KMS-11 (cell line): ENCODE measurements around the gene ISG20.

Experiments
- H2AFZ ChIP-seq: fragments of 200-600 bp; sonication (generic); 2 replicates; pipeline ENCODE4 v1.6.1; 2016; ENCODE audit warnings: antibody characterized with exemption, mixed run types, low read depth
- H3K27ac ChIP-seq: fragments of 200-600 bp; sonication (generic); 2 replicates; pipeline ENCODE4 v1.6.1; 2016; ENCODE audit warnings: mild to moderate bottlenecking, mixed run types
- H3K27me3 ChIP-seq: fragments of 200-600 bp; sonication (generic); 2 replicates; pipeline ENCODE4 v1.6.1; 2017; ENCODE audit warnings: mild to moderate bottlenecking, low read depth, mixed run types, moderate library complexity; ENCODE audit not compliant: insufficient read depth
- H3K36me3 ChIP-seq: fragments of 200-600 bp; sonication (generic); 2 replicates; pipeline ENCODE4 v1.6.1; 2017; ENCODE audit warnings: mild to moderate bottlenecking, mixed run types; ENCODE audit not compliant: insufficient read depth
- H3K4me1 ChIP-seq: fragments of 200-600 bp; sonication (generic); 2 replicates; pipeline ENCODE4 v1.6.1; 2016; ENCODE audit warnings: mild to moderate bottlenecking, low read depth, mixed run types; ENCODE audit not compliant: poor library complexity, severe bottlenecking
- H3K4me2 ChIP-seq: fragments of 200-600 bp; sonication (generic); 2 replicates; pipeline ENCODE4 v1.7.0; 2016; ENCODE audit warnings: mild to moderate bottlenecking, mixed run types
- H3K4me3 ChIP-seq: fragments of 200-600 bp; sonication (generic); IDR thresholded peaks from 2 replicates; pipeline ENCODE4 v1.6.1; 2017; ENCODE audit warnings: low read depth, low read length, mixed read lengths; ENCODE audit not compliant: insufficient read depth
- H3K79me2 ChIP-seq: fragments of 200-600 bp; sonication (generic); 2 replicates; pipeline ENCODE4 v1.6.1; 2016; ENCODE audit warnings: low read depth, mixed run types; ENCODE audit not compliant: insufficient read depth
- H3K9ac ChIP-seq: fragments of 200-600 bp; sonication (generic); 2 replicates; pipeline ENCODE4 v1.6.1; 2016; ENCODE audit warnings: mild to moderate bottlenecking, mixed run types
- H4K20me1 ChIP-seq: fragments of 200-600 bp; sonication (generic); 2 replicates; pipeline ENCODE4 v1.6.1; 2016; ENCODE audit warnings: mild to moderate bottlenecking, mixed run types; ENCODE audit not compliant: insufficient read depth
- TF ChIP-seq, protein P1 (sequence below): fragments of 200-600 bp; sonication (generic); conservative IDR thresholded peaks from 2 replicates; pipeline ENCODE4 v1.6.1; 2017; ENCODE audit warnings: low read depth, mild to moderate bottlenecking, antibody characterized with exemption, low read length, moderate library complexity, mixed read lengths

ISG20 gene

DNA sequence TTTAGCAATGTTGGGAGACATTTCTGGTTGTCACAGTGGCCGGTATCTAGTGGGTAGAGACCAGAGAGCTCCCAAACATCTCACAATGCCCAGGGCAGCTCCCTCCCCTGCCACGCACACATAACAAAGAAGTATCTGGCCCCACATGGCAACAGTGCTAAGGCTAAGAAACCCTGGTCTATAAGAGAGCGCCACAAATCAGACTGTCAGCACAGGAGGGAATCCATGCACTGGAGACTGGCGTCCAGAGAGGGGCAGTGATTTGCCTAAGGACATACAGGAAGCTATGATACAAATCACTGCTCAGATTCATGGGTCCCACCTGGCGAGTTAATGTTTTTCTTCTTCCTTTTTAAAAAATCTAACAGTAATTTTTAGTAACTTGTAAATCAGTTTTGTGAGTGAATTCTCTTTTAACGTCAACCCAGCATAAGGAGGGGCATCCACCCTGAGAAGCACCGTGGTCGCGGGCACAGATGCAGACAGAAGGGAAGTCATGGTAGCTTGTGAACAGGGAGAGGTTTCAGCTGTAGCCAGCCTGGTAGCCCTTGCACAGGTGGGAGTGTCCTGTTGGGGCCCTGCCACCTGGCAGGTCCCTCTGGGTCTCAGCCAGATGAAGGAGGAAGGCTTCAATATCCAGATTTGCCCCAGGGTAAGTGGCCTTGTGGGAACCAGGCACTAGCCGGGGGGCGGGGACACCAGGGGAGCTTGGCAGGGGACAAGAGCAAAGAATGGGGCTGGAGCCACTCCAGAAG lies 8.7 kb downstream of the ISG20 start:
- Histone ChIP-seq H3K4me1 (no peaks in the 10 kb centered on the region), H4K20me1 (no peaks in the 10 kb centered on the region), H3K27ac (no peak overlapping the region), H3K4me3 (no peak overlapping the region), H3K36me3 (no peaks in the 10 kb centered on the region), H3K4me2 (no peak overlapping the region), H3K79me2 (no peaks in the 10 kb centered on the region), H3K9ac (no peak overlapping the region), H3K27me3 (no peaks in the 10 kb centered on the region), H2AFZ (no peak overlapping the region)
- TF ChIP-seq, protein P1, sequence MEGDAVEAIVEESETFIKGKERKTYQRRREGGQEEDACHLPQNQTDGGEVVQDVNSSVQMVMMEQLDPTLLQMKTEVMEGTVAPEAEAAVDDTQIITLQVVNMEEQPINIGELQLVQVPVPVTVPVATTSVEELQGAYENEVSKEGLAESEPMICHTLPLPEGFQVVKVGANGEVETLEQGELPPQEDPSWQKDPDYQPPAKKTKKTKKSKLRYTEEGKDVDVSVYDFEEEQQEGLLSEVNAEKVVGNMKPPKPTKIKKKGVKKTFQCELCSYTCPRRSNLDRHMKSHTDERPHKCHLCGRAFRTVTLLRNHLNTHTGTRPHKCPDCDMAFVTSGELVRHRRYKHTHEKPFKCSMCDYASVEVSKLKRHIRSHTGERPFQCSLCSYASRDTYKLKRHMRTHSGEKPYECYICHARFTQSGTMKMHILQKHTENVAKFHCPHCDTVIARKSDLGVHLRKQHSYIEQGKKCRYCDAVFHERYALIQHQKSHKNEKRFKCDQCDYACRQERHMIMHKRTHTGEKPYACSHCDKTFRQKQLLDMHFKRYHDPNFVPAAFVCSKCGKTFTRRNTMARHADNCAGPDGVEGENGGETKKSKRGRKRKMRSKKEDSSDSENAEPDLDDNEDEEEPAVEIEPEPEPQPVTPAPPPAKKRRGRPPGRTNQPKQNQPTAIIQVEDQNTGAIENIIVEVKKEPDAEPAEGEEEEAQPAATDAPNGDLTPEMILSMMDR: no peak

DNA sequence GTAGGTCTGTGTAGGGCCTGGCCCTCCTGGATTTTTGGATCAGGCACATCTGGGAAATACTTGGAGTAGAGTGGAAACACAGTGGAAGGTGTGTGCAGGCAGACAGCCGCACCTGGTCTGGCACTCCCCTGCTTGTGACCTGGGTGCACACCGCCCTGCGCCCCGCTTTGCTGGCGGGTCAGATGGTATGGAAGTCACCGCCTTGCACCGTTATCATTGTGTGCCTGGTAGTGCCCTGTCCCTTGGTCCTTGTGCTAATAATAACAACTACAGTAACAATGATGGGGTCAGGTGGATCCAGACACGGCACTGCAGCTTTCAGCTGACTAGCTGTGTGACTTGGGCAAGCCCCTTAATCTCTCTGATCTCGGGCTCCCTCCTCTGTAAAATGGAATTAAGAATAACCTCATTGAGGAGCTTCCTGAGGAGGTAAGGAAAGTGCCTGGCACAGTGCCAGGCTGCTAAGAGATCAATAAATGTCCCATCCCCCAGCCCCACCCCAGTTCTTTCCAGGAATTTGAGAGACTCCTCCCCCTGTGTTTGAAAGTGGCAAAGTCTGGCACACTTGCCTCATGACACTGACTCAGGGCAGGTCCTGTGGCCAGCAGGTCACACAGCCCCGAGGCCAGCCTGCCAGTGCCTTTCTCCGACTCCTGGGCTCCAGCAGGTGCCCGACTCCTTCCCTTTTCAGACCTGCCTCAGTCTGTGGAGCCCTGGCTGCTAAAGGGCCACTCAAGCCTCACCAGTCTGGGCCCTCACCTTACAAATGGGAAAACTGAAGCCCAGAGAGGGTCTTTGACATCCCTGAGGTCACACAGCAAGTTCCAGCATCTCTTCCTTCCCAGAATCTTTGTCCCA lies 9.8 kb downstream of the ISG20 start:
- TF ChIP-seq, protein P1: no peak
- H3K36me3 ChIP-seq: no peaks in the 10 kb centered on the region
- no peak overlapping the region for H3K9ac ChIP-seq
- no peaks in the 10 kb centered on the region for H3K4me1 ChIP-seq
- H3K27me3 ChIP-seq: no peaks in the 10 kb centered on the region
- H3K27ac ChIP-seq: no peak overlapping the region
- H4K20me1 ChIP-seq: no peaks in the 10 kb centered on the region
- H3K4me3 ChIP-seq: no peak overlapping the region
- H3K4me2 ChIP-seq: no peak overlapping the region
- H3K79me2 ChIP-seq: no peaks in the 10 kb centered on the region
- H2AFZ ChIP-seq: no peak overlapping the region

DNA sequence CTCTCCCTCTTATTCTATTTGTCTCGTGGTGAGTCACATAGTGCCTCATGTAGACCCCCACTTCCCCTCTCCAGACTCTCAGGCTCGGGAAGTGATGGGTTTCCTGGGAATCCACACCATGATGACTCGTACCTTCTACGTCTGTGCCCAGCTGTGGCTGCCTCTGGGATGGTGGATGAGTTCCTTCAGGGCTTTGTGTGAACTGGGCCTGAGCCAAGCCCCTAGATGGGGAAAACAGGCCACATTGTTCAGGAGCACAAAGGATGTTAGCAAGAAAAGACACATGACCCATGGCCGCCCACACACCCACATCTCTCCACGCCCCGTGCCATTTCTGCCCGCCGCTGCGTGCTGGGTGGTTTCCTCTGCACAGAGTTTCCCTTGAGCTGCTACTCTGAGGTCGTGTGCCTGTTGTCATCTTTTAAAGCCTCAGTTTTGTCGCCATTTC lies 10.5 kb downstream of the ISG20 start:
- H3K27ac ChIP-seq: no peak overlapping the region
- no peaks in the 10 kb centered on the region for H4K20me1 ChIP-seq
- H3K9ac ChIP-seq: no peak overlapping the region

DNA sequence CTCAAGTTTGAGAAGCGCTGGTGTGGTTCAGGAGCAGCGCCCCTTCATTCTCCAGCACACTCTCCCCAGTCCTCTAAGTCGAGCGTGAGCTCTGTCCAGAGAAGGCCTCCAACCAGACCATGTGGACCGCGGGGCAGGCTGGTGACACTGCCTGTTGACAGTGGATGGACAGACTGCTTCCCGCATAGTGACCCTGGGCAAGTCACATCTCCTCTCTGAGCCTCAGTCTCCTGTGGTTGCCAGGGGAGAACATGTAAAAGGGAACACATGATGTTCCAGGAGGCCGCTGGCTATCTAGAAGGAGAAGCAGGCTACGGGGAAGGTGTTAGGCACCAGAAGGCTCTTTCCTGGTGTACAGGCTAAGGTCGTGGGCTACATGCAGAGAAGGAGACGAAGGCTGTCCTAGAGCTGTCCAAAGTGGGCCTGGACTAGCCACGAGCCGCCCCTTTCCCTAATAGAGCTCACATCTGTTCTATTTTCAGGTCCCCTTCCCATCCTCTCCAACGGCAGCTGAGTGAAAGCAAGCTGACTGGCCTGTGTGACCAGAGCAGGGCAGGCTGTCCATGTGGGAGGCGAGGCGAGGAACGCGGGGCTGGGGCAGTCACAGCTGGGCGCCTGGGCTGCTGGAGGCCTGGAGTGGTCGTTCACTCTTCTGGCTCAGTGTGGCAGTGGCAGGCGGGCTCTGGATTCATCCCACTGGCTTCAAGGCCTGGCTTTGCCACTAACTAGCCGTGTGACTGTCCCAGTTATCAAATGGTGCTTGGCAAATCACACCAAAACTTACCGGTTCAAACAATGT lies 11.1 kb downstream of the ISG20 start:
- Histone ChIP-seq H3K27ac (no peak overlapping the region), H3K9ac (no peak overlapping the region)

More for the DNA sequence above, 10.5 kb downstream of the ISG20 start:
- no peaks in the 10 kb centered on the region for H3K27me3 ChIP-seq
- H3K36me3 ChIP-seq: no peaks in the 10 kb centered on the region
- TF ChIP-seq, protein P1: no peak
- H3K79me2 ChIP-seq: no peaks in the 10 kb centered on the region
- no peaks in the 10 kb centered on the region for H3K4me1 ChIP-seq
- no peak overlapping the region for H3K4me3 ChIP-seq
- H3K4me2 ChIP-seq: no peak overlapping the region
- H2AFZ ChIP-seq: no peak overlapping the region

More for the DNA sequence above, 11.1 kb downstream of the ISG20 start:
- TF ChIP-seq, protein P1: no peak
- Histone ChIP-seq H3K36me3 (no peaks in the 10 kb centered on the region), H2AFZ (no peak overlapping the region), H3K79me2 (no peaks in the 10 kb centered on the region), H4K20me1 (no peaks in the 10 kb centered on the region), H3K4me2 (no peak overlapping the region), H3K27me3 (no peaks in the 10 kb centered on the region), H3K4me1 (no peaks in the 10 kb centered on the region), H3K4me3 (no peak overlapping the region)
